ENCODE data around the gene CAMKK2. TPM values are rescaled to one million over a fixed set of nuclear protein-coding genes. Genes with fewer than 3 reads are reported as not detected.

CAMKK2 gene
- total RNA-seq, 1 experiment from 2014 or later: 24.7 TPM

GRCh38 chr12:121261398-121261797, 35.1 kb downstream of the CAMKK2 start:
- no peaks in the 10 kb centered on the region for H3K9me3 Mint-ChIP-seq
- H3K4ac ChIP-seq (ENCODE audit: low read depth, low read length): no peak overlapping the region
- no peak overlapping the region for H2BK12ac ChIP-seq (ENCODE audit: insufficient read length, low read depth, low read length)
- H3K4me1 Mint-ChIP-seq: no peaks in the 10 kb centered on the region
- H3K27ac Mint-ChIP-seq: peak overlapping the region; percentile 9 to 84 (median 36); a peak in 3 of 7 replicates
- peaks cover 30 to 64% (median 46%) of the 10 kb centered on the region in 3 experiments for H3K36me3 Mint-ChIP-seq (ENCODE audit: insufficient read depth in 1 of 3, low read depth in 3 of 3)
- H2BK120ac ChIP-seq (ENCODE audit: low read depth, low read length, poor library complexity, severe bottlenecking): no peak overlapping the region
- no peak overlapping the region for H3T11ph ChIP-seq (ENCODE audit: low read length)
- no peak overlapping the region for H2BK15ac ChIP-seq (ENCODE audit: low read depth, low read length)
- no peaks in the 10 kb centered on the region for H3K27me3 Mint-ChIP-seq (ENCODE audit: low read depth)
- TF ChIP-seq CTCF (conservative IDR thresholded peaks at IDR 0.05): no peak
- H3K27ac ChIP-seq (ENCODE audit: insufficient read length, low read depth, low read length): no peak overlapping the region
- H2BK5ac ChIP-seq (ENCODE audit: insufficient read length, low read length): no peak overlapping the region
- WGBS (ENCODE audit: extremely low coverage, insufficient read length, low lambda C conversion rate): no CpG with 5 or more reads among the region's 6 CpGs
- no peak overlapping the region for H3K23ac ChIP-seq (ENCODE audit: insufficient read length, low read depth, low read length)
- no peaks in the 10 kb centered on the region for H4K20me1 ChIP-seq (ENCODE audit: control insufficient read depth, insufficient read depth, insufficient read length)
- no peaks in the 10 kb centered on the region for H3K9me3 ChIP-seq (ENCODE audit: control insufficient read depth, low read depth, low read length)
- H3K79me1 ChIP-seq (ENCODE audit: insufficient read depth, low read depth, low read length, poor library complexity, severe bottlenecking): no peaks in the 10 kb centered on the region
- H4K91ac ChIP-seq (ENCODE audit: insufficient read length, low read depth, low read length): no peak overlapping the region
- H3K23me2 ChIP-seq (ENCODE audit: insufficient read length, low read depth, low read length, poor library complexity, severe bottlenecking): no peaks in the 10 kb centered on the region
- H2AFZ ChIP-seq (ENCODE audit: low read length): no peak overlapping the region
- no peak overlapping the region for H2BK20ac ChIP-seq (ENCODE audit: low read depth, low read length, poor library complexity, severe bottlenecking)
- H3K14ac ChIP-seq (ENCODE audit: insufficient read depth, low read length): no peak overlapping the region
- no peak overlapping the region for H3K56ac ChIP-seq (ENCODE audit: insufficient read length, low read depth, low read length)
- H3K4me3 Mint-ChIP-seq: no peak overlapping the region
- DNase-seq: no peak
- H3K4me2 ChIP-seq (ENCODE audit: insufficient read depth, insufficient read length, low read length): no peak overlapping the region
- H3K4me1 ChIP-seq (ENCODE audit: insufficient read depth, low read length): no peaks in the 10 kb centered on the region
- H2AK5ac ChIP-seq (ENCODE audit: insufficient read length, low read length): no peak overlapping the region
- H4K5ac ChIP-seq (ENCODE audit: insufficient read length, low read depth, low read length): no peak overlapping the region
- H3K79me2 ChIP-seq (ENCODE audit: insufficient read depth, low read length): no peaks in the 10 kb centered on the region
- no peak overlapping the region for H3K9ac ChIP-seq (ENCODE audit: extremely low read depth, insufficient read length, low read length)
- no peak overlapping the region for H4K8ac ChIP-seq (replicated peaks; ENCODE audit: insufficient read length, low read depth, low read length)
- no peaks in the 10 kb centered on the region for H3K27me3 ChIP-seq (ENCODE audit: insufficient read depth, low read length)
- no peak overlapping the region for H3K18ac ChIP-seq (ENCODE audit: insufficient read length, low read depth, low read length)
